Testis (tissue), 2 donors: ENCODE data around the gene GPHN.

Experiments
- POLR2A ChIP-seq: fragments of 450-650 bp; IDR thresholded peaks from one replicate; pipeline ENCODE4 v1.6.1; 2017; ENCODE audit warnings: antibody characterized with exemption, mild to moderate bottlenecking, moderate library complexity
- TF ChIP-seq, protein P1 (sequence below), 3 experiments: fragments of 450-650 bp in 2 of 3; fragments of 200-600 bp in 1 of 3; sonication (generic) in 1 of 3; IDR thresholded peaks; one replicate each; pipeline ENCODE4 v1.5.1; 2016 to 2019; ENCODE audit warnings: antibody characterized with exemption in 3 of 3, mild to moderate bottlenecking in 2 of 3, moderate library complexity in 1 of 3

DNA sequence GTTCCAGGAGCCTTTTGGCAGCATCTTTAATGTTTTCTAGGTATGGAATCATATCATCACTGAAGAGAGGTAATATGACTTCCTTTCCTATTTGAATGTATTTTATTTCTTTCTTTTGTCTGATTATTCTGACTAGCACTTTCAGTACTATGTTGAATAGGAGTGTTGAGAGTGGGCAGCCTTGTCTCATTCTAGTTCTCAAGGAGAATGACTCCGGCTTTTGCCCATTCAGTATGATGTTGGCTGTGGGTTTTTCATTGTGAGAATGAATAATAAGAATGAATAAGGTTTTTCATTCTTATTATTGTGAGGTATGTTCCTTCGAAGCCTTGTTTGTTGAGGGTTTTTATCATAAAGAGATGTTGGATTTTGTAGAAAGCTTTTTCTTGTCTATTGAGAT, 98.9 kb downstream of the GPHN start:
- no peak for TF ChIP-seq POLR2A
- TF ChIP-seq, protein P1, sequence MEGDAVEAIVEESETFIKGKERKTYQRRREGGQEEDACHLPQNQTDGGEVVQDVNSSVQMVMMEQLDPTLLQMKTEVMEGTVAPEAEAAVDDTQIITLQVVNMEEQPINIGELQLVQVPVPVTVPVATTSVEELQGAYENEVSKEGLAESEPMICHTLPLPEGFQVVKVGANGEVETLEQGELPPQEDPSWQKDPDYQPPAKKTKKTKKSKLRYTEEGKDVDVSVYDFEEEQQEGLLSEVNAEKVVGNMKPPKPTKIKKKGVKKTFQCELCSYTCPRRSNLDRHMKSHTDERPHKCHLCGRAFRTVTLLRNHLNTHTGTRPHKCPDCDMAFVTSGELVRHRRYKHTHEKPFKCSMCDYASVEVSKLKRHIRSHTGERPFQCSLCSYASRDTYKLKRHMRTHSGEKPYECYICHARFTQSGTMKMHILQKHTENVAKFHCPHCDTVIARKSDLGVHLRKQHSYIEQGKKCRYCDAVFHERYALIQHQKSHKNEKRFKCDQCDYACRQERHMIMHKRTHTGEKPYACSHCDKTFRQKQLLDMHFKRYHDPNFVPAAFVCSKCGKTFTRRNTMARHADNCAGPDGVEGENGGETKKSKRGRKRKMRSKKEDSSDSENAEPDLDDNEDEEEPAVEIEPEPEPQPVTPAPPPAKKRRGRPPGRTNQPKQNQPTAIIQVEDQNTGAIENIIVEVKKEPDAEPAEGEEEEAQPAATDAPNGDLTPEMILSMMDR (IDR thresholded peaks at IDR 0.05) = no peak
